ENCODE results near the gene CLK4. TPM values are rescaled to one million over a fixed set of nuclear protein-coding genes. Genes with fewer than 3 reads are reported as not detected.

CLK4 gene
- total and polyA plus RNA-seq, 10 donors: 30.2 to 95.9 (median 53.5) TPM

DNA sequence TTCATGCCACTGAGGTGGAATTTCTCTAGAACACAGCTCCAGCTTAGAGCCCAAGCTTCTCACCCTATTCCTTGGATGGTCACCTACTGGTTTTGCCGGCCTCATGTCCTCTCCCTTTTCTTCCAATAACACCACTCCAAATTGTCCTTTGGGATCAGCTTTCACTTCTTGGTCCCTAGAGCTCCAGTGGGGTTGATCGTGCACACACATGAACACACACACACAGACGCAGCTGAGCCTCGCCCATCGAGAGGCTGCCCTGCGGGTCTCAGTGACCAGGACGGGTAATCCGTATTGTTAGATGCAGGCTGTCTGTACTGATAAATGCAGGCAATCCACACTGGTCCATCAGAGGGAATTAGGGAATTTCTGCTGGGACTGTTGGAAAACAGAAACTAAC, 43.6 kb downstream of the CLK4 start:
- DNase-seq: no peak
- Histone ChIP-seq H3K4me3 (no peak overlapping the region), H3K9me3 (no peaks in the 10 kb centered on the region), H3K27me3 (replicated peaks in 1 of 7) (peaks cover 0 to 37% (median 3%) of the 10 kb centered on the region in 7 donors), H3K4me1 (peaks cover 0 to 3% (median 0%) of the 10 kb centered on the region in 6 donors), H3K27ac (no peak overlapping the region), H3K36me3 (no peaks in the 10 kb centered on the region)
- 70 to 88% (median 83%) methylated on average over 8 of the region's 8 CpGs for WGBS, 5 donors
- intact Hi-C loops (cut with DNase I; ENCODE audit: low total_unique reads): loop anchor here (10.0 kb wide), 1 partner anchor 308 kb away; no protein-coding TSS in a partner anchor
- TF ChIP-seq, protein P1, sequence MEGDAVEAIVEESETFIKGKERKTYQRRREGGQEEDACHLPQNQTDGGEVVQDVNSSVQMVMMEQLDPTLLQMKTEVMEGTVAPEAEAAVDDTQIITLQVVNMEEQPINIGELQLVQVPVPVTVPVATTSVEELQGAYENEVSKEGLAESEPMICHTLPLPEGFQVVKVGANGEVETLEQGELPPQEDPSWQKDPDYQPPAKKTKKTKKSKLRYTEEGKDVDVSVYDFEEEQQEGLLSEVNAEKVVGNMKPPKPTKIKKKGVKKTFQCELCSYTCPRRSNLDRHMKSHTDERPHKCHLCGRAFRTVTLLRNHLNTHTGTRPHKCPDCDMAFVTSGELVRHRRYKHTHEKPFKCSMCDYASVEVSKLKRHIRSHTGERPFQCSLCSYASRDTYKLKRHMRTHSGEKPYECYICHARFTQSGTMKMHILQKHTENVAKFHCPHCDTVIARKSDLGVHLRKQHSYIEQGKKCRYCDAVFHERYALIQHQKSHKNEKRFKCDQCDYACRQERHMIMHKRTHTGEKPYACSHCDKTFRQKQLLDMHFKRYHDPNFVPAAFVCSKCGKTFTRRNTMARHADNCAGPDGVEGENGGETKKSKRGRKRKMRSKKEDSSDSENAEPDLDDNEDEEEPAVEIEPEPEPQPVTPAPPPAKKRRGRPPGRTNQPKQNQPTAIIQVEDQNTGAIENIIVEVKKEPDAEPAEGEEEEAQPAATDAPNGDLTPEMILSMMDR (IDR thresholded peaks at IDR 0.05 in 8 of 11, conservative IDR thresholded peaks at IDR 0.05 in 3 of 11): no peak
- TF ChIP-seq POLR2A (IDR thresholded peaks at IDR 0.05) (no peak), POLR2AphosphoS5 (IDR thresholded peaks at IDR 0.05) (no peak)

DNA sequence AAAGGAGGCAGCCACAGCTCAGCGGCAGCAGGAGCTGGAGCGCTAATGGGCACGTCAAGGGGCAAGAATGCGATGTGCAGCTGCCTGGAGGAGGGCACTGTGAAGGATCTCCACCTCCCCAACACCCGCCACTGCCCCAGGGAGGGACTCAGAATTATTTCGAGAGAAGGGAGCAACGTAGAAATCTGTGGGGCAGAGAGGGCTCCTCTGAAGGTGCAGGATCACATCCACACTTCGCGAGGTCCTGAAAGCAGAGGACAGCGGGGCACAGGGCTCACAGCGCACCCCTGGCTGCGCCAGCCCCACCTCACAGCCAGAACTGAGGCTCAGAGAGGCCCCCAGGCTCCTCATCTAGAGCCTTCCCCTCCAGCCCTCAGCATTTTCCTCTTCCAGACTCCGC, 44.6 kb downstream of the CLK4 start:
- H3K27me3 ChIP-seq (replicated peaks in 1 of 7): peaks cover 0 to 37% (median 5%) of the 10 kb centered on the region in 7 donors
- no peaks in the 10 kb centered on the region for H3K36me3 ChIP-seq
- H3K4me1 ChIP-seq: peaks cover 0 to 5% (median 1%) of the 10 kb centered on the region in 6 donors
- TF ChIP-seq POLR2A (IDR thresholded peaks at IDR 0.05) (no peak), POLR2AphosphoS5 (IDR thresholded peaks at IDR 0.05) (no peak)
- TF ChIP-seq, protein P1 (IDR thresholded peaks at IDR 0.05 in 8 of 11, conservative IDR thresholded peaks at IDR 0.05 in 3 of 11): no peak
- no peaks in the 10 kb centered on the region for H3K9me3 ChIP-seq
- intact Hi-C loops (cut with DNase I; ENCODE audit: low total_unique reads): loop anchor here (10.0 kb wide), 1 partner anchor 307 kb away; no protein-coding TSS in a partner anchor
- H3K4me3 ChIP-seq: no peak overlapping the region
- no peak for DNase-seq
- no peak overlapping the region for H3K27ac ChIP-seq
- 83 to 93% (median 87%) methylated on average over 10 to 13 of the region's 13 CpGs for WGBS, 5 donors

DNA sequence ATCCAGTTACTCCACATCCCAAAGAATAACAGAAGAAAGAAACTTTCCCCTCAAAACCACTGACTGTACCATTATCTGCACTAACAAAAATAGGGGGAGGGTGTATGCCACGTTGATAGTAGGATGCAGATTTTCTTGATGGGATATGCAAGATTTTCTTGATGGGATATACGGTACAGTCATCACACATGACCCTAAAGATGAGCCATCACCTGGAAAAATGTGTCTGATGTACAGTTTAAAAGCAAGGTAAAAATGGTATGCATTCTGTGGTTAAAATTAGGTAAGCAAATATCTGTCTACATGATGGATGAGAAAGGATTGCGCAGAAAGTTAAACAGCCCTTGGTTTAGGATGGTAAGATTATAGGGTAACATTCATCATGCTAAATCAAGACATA, 45.2 kb downstream of the CLK4 start:
- no peak overlapping the region for H3K27ac ChIP-seq
- H3K27me3 ChIP-seq (replicated peaks in 1 of 7): peaks cover 0 to 40% (median 11%) of the 10 kb centered on the region in 7 donors
- H3K9me3 ChIP-seq: no peaks in the 10 kb centered on the region
- H3K4me1 ChIP-seq: peaks cover 0 to 11% (median 5%) of the 10 kb centered on the region in 6 donors
- no peaks in the 10 kb centered on the region for H3K36me3 ChIP-seq
- WGBS, 5 donors: 80 to 88% (median 82%) methylated on average over 3 of the region's 3 CpGs
- no peak for TF ChIP-seq POLR2AphosphoS5 (IDR thresholded peaks at IDR 0.05)
- no peak overlapping the region for H3K4me3 ChIP-seq
- DNase-seq: no peak
- intact Hi-C loops (cut with DNase I; ENCODE audit: low total_unique reads): loop anchor here (10.0 kb wide), 1 partner anchor 307 kb away; no protein-coding TSS in a partner anchor

DNA sequence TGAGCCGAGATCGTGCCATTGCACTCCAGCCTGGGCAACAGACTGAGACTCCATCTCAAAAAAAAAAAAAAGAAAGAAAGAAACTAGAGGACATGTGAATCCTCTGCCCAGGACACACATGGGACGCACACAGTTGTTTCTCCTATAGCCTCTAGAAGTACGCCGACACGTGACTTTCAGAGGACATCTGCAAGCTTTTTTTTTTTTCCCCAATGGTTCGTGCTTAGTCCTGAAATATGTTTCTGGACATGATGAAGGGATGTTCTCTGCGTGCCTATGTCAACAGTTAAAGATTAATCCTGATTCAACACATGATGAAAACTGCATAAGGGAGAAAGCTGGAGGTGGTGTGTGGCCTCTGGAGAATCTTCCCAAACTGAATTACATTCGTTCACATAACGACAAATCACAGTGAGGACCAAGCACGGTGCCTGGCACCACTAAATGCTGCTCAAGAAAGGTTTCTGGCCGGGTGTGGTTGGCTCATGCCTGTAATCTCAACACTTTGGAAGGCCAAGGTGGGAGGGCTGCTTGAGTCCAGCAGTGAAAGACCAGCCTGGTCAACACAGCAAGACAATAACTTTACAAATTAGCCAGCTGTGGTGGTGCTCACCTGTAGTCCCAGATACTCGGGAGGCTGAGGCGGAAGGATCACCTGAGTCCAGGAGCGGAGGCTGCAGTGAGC, 46.4 kb downstream of the CLK4 start:
- no peak overlapping the region for H3K4me3 ChIP-seq
- no peak overlapping the region for H3K27ac ChIP-seq
- no peak for DNase-seq
- H3K36me3 ChIP-seq: no peaks in the 10 kb centered on the region
- TF ChIP-seq POLR2A (IDR thresholded peaks at IDR 0.05) (no peak), POLR2AphosphoS5 (IDR thresholded peaks at IDR 0.05) (no peak)
- TF ChIP-seq, protein P1 (IDR thresholded peaks at IDR 0.05 in 8 of 11, conservative IDR thresholded peaks at IDR 0.05 in 3 of 11): no peak
- peaks cover 0 to 16% (median 6%) of the 10 kb centered on the region in 6 donors for H3K4me1 ChIP-seq
- H3K27me3 ChIP-seq (replicated peaks in 1 of 7): peaks cover 0 to 43% (median 20%) of the 10 kb centered on the region in 7 donors
- WGBS, 5 donors: 83 to 91% (median 88%) methylated on average over 15 of the region's 15 CpGs
- intact Hi-C loops (cut with DNase I; ENCODE audit: low total_unique reads): loop anchor here (10.0 kb wide), 1 partner anchor 306 kb away; no protein-coding TSS in a partner anchor
- no peaks in the 10 kb centered on the region for H3K9me3 ChIP-seq
